SW480 (cell line): ENCODE measurements around the gene TAF4.
"Not testable (repeated sequence)": the region's sequence is repeated elsewhere in the genome, so short reads cannot be mapped to it uniquely, and the experiment has no call there.

ENCODE experiments used
- DNase-seq: peaks from one replicate; pipeline ENCODE4 v3.0.0-alpha.2; 2016; ENCODE audit warnings: low spot score

TAF4 gene

GRCh38 chr20:62073323-62073722 lies 7.6 kb upstream of the TAF4 start:
- DNase-seq = no peak

GRCh38 chr20:62071669-62072430 lies 6.2 kb upstream of the TAF4 start:
- not testable (repeated sequence) for DNase-seq

- peak; percentile 35 for DNase-seq
Observed at GRCh38 chr20:62069741-62070216, 4.1 kb upstream of the TAF4 start.

GRCh38 chr20:62068997-62069396 lies 3.3 kb upstream of the TAF4 start:
- peak; percentile 51 for DNase-seq

GRCh38 chr20:62067547-62068260 lies 2.0 kb upstream of the TAF4 start:
- DNase-seq = no peak

GRCh38 chr20:62066983-62067433 lies 1.3 kb upstream of the TAF4 start:
- no peak for DNase-seq

- peak; percentile 79 for DNase-seq
Observed at GRCh38 chr20:62066339-62066982, 780 bp upstream of the TAF4 start.

- peak; percentile 49 for DNase-seq
Observed at GRCh38 chr20:62064770-62065673, 659 bp downstream of the TAF4 start.

GRCh38 chr20:62063981-62064769 lies 1.5 kb downstream of the TAF4 start:
- DNase-seq = peak; percentile 42

- DNase-seq = no peak
Observed at GRCh38 chr20:62063315-62063980, 2.2 kb downstream of the TAF4 start.

GRCh38 chr20:62062661-62063314 lies 2.9 kb downstream of the TAF4 start:
- DNase-seq = no peak

- no peak for DNase-seq
Observed at GRCh38 chr20:62061851-62062423, 3.7 kb downstream of the TAF4 start.

- no peak for DNase-seq
Observed at GRCh38 chr20:62060631-62061541, 4.8 kb downstream of the TAF4 start.

GRCh38 chr20:62059920-62060630 lies 5.6 kb downstream of the TAF4 start:
- no peak for DNase-seq

- no peak for DNase-seq
Observed at GRCh38 chr20:62059401-62059800, 6.3 kb downstream of the TAF4 start.

GRCh38 chr20:62058941-62059340 lies 6.7 kb downstream of the TAF4 start:
- DNase-seq = no peak

GRCh38 chr20:62056975-62057374 lies 8.7 kb downstream of the TAF4 start:
- no peak for DNase-seq

- no peak for DNase-seq
Observed at GRCh38 chr20:62056377-62056776, 9.3 kb downstream of the TAF4 start.
